Stimulated activated CD4-positive, alpha-beta T cell treated with anti-CD3 and anti-CD28 coated beads, TNF-alpha, amount 100 ng/mL, for 48 hours (primary cell): ENCODE data around the gene C1orf198.

Source experiments
- DNase-seq, 3 donors: peaks; one replicate each; pipeline ENCODE4 v3.0.0-alpha.2; 2020; ENCODE audit warnings: low read depth in 3 of 3

The C1orf198 gene

DNA sequence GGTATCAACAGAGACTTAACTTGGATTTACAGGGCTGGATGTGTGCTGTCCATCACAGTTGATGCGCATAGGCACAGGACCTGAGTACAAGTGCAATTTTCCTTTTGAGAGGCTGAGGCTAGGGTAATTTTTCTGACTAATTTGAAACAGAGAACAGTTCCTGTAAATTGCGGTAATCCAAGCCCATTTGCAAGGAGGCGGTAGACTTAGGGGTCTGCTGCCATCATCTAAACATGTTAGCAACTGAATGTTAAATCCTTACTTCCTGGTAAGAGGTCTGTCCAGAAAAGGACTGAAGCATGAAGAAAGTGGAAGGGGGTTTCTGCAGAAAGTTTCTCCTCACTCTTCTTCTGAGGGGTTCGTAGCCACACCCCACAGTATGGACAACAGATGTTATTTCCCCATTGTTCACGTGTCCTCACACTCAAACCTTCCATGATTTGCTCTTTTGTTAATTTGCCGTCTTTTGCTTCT is 23.7 kb upstream of the C1orf198 start:
- no peak for DNase-seq

DNA sequence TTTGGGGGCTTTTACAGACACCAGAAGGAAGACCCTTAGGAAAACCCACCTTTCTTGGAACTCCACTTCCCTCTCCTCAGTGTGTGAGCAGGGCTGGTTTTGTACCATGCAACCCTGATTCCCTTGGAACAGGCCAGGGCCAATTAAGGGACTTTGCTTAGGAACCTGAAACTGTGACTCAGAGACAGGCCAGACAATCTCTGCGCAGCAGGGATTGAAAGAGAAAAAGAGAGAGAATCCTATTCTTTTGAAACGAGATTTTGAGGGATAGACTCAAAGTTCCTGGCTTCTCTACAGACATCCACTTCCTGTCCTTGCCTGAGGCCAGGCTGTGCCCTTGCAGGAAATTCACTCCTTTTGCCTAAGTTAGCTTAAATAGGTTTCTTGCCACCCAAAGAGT is 23.1 kb upstream of the C1orf198 start:
- no peak for DNase-seq

DNA sequence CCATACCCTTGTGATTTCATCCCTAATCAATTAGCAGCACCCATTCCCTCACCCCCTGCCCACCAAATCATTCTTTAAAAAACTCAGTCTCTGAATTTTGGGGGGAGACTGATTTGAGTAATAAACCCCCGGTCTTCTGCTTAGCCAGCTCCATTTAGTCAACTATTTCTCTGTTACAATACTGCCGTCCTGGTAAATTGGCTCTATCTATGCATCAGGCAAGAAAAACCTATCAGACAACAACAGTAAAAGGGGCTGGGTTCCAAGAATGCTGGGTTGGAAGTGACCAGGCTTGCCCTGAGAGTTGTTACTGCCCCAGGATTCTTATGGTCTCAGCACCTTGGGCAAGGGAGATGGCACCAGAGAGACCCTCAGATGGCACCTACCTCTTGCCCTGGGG is 16.3 kb upstream of the C1orf198 start:
- DNase-seq = no peak

DNA sequence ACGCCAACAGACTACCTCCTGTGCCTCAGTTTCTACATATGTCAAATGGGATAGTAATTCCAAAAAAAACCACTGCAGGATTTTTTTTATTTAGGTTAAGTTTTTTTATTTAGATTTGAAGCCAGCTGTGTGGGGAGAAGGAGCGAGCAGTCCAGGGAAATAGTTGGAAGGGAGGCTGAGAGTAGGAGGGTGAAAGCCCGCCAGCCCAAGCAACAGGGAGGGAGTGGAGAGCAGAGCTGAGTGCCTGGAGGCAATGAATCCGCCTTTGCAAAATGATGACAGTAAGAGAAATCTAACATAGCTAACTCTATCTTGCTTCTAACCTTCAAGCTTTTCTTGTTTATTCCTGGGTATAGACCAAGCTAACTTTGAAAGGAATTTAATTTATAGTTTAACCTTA is 15.6 kb upstream of the C1orf198 start:
- DNase-seq = no peak

DNA sequence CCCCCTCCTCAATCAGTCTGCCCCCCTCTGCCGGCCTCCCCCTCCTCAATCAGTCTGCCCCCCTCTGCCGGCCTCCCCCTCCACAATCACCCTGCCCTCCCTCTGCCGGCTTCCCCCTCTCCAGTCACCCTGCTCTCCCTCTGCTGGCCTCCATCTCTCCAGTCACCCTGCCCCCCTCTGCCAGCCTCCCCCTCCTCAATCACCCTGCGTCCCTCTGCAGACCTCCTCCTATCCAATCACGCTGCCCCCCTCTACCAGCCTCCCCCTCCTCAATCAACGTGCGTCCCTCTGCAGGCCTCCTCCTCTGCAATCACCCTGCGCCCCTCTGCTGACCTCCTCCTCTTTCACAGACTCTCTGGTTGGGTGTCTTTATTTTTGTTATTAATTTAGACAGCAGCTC is 11.5 kb upstream of the C1orf198 start:
- DNase-seq = no peak

DNA sequence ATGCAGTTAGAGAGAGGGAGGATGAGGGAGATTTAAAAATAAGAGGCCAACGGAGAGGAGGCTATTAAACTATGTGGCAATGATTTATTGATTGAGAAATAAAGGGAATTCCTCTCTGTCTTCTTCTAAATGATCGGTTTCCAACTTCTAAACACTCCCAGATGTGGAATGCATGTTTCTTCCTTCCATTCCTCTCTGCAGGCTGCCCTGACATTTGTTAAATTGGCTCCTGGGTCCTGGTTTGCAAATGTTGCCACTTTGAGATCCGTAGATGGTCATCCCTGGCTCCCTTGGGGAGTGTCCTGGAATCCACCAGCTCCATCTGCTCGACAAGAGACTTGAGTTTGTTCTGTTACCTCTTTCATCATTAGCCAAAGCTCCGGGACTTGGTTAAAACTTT is 10.3 kb upstream of the C1orf198 start:
- no peak for DNase-seq

DNA sequence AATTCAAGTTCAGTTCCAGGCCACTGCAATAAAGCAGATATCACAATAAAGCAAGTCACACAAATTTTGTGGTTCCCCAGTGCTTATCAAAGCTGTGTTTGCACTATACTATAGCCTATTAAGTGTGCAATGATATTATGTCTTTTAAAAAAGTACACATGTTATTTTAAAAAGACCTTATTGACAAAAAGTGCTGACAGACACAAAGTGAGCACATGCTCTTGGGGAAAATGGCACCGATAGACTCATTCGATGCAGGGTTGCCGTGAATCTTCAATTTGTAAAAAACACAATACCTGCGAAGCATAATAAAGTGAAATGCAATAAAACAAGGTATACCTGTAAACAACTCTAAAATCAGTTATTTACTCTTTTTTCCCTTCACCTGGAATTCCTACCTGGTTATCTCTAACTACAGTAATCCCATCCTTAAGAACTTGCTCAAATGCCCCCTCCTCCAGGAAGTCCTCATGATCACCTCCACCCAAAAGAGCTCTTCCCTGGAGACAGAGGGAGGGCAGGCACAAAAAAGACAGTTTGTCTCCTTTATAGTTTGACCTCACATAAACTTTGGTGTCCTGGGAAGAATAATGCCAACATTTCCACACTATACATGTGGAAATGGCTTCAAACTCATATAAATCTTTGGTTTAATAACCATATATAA is 9.7 kb upstream of the C1orf198 start:
- no peak for DNase-seq

DNA sequence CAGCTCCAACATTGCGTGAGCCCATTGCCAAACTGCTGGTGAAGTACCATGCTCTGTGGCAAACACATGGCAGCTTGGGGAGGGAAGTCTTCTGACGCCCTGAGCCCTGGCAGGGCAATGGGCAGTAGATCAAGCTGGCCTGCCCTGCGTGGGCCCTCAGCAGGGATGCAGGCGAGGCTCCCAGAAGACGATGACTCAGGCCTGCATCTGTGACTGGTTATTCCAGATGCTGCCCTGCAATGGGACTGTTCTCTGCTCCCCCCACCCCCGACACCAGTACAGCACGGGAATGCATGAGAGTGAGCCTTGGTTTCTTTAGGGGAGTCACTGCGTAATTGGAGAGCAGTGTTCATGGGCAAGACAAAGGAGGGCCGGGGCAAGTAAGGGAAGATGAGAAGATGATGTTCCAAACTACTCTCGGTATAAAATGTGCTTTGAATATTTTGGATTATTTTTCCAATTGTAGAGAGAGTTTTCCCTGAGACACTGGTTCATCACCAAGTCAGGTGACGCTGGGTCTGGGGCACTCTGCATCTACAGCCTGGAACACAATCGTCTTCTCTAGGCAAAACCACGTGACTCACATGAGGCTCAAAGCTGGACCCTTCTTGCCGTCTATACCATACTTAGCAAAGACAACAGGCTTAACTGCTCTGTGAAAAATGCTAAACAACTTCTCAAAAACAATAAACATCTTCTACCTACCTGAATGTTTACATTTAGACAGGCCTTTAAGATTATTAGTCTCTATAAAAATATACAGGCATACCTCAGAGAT is 9.0 kb upstream of the C1orf198 start:
- no peak for DNase-seq

DNA sequence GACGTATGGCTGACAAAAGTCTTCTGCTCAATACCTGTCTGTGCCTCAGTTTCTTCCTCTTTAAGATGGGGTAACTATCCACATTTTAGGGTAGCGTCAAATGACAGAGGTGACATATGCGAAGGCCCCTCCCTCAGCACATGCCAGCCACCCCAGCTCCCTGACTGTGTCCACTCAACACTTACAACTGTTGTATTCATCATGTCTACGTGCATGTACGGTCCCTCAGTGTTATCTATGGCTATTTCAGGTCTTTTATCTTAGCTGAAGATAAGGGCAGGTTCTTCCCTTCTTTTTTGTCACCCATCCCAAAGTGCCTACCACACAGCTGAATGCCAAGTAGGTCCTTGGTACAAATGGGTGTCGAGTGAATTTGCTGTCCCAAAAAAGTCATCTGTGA is 8.3 kb upstream of the C1orf198 start:
- DNase-seq = no peak

DNA sequence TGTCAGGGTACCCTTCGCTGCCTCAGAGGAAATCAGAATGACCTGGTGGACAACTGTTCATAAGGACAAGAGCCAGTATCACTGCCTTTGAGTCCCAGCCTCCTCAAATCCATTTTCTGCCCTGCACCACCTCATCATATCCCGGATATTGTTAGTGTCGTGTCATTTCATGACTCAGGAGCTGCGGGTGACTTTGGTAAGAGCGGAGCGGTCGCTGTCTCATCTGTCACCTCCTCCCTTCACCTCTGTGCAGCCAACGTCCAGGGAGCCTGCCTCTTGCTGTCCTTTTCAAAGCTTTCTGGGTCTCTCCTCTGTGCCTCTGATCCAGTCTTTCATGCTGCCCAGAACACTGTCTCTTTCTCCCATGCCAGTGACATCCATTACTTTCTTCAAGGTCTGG is 7.0 kb upstream of the C1orf198 start:
- no peak for DNase-seq

DNA sequence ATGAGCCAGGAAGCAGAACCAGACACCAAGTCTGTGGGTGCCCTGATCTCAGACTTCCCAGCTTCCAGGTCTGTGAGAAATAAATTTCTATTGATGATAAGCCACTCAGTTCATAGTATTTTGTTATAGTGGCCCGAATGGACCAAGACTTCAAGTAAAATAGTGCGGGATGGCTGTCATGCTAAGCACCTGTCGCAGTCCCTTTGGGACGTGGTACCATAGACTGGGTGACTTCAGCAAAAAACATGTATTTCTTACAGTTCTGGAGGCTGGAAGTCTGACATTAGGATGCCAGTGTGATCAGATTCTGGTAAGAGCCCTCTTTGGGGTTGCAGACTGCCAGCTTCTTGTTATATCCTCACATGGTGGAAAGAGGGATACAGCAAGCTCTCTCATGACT is 2.6 kb upstream of the C1orf198 start:
- DNase-seq = no peak

DNA sequence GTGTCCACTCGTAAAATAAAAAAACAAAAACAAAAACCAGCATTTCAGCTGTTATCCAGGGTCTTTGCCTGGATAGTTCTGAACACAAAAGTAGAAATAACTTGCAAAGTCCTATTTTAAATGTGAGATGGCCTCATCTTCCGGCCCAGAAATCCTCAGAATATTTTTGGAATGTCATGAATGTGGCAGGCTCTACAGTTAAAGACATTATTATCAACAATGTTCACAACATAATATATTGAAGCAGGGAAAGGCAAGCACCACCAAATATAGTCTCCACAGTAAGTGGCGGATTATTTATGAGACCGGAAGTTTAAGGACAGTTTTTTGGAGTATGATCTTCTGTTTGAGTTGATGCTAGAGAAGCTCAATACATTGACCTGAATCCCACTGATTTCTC is 1.2 kb upstream of the C1orf198 start:
- no peak for DNase-seq

DNA sequence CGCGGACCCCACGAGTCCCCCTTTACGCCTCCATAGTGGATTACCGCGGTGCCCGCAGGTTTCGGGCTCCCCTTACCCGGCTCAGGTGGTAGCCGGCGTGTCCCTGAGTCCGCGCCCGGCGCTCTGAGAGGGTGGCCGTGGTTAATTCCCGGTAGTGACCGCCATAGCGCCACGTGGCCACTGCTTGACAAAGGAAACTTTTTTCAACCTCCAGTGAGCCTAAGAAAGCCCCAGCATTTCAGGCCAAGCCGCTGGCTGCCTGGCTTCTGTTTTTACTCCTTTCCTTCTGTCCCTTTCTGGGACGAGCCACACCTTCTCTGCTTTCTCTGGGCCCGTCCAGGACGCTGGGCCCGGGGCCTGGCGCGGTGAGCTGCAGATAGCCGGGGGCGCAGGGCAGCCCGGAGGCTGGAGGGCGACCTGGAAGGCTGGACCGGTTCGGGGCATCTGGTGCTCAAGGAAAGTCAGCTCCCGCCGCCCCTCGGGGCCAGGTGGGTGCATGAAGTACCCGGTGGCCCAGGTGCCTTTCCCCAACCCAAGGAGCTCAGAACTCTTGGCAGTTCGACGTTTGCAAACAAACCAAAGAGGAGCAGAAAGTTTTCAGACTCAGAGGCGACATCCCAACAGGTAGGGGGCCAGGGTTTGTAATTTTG is 540 bp upstream of the C1orf198 start:
- no peak for DNase-seq

DNA sequence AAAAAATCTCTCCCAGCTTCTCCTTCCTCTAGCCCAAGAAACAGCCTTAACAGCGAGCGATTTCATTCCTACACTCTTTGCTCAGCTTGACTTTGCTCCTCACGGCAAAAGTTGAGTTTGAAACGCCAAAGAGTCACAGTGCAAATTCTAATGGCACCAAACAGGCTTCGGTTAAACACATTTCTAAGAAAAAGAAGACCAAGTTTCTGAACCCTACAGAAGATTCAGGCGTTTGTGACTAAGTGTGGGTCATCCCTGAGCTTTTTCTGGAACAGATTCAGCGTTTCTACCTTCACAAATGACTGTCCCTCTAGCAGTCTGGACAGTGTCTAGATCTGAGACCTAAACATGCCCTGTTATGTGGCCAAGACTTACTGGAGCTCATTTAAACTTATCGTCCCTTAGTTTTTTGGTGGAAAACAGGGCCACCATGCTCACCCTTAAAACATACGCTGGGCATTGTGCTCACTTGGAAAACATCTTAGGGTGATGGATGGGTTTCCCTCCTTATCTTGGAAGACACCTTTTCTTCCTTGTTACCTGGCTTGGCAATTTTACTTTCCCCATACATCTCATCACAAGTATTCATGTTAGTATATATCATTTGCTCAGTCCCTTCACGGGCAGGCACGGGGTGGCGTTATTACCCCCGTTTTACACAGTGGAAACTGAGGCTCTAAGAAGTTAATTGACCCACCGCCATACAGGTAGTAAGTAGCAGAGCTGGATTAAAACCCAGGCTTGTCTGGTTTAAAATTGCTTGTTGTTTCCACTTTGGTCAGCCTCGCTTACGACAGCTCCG is 1.0 kb downstream of the C1orf198 start:
- no peak for DNase-seq

DNA sequence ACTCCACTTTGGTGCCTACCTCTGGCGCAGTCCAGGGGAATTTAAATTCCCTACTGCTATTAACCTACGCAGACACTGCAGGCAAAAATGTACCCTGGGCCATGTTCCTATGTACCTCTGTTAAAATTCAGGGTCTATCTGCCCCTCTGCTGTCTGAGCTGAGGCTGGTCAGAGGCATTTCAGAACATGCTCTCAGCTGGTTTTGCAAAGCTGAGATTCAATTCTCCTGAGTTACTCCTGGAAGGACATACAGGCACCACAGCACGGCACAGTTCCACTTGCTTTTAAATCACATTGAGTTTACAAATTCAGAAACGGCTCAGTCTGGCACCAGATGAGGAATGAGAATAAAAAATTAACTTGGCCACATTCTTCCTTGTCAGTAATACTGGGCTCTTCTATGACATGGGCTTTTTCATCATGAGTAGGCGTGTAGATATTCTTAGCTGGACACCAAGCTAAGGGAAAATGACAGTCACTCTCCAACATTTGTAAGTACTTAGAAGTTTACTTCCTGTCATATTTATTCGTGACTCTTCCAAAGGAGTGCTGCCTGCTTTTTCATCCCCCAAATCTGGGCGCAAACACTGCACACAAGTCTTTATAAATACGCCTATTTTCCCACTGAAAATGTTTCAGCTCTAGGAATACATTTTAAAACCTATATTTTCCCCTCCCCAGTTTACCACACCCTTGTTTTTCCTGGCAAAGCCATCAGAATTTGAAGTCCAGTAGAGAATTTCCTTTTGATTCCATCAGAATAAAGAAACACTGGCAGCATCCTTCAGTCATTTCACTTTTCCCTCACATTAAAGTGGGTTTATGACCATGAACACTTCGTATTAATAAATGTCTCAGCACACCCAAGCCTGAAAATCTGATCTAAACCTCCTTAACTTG is 1.9 kb downstream of the C1orf198 start:
- DNase-seq = no peak

DNA sequence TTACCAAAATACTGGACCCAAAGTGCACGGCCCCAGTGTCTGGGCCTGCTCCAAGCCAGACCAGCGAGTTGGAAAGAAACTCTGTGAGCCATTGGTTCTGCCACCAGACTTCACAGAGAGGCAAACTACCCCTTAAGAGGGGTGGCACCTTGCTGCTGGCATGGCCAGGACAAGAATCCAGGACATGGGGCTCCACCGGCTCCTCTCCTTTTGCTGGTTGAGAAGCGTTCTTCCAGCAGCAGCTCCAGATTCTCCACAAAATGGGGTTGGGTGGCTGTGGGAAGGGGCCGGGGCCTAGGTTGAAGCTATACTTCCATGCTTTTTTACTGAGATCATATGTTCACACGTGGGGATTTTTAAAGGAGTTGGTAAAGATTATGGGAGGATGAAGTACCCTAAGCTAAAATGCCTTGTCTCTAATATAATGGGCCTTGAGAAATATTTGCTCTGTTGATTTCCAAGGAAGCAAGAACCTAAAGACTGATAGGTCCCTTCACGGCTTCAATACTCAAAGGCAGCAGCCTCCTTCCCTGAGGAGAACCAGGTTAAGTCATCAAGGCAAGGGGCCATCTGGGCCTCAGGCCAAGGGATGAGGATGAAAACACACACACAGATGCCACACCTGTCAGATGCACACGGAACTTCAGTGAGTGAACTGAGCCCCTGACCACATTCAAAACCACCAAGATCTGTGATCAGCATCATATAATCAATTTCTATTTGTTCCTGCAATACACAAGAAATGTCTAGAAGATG is 3.1 kb downstream of the C1orf198 start:
- DNase-seq = no peak

DNA sequence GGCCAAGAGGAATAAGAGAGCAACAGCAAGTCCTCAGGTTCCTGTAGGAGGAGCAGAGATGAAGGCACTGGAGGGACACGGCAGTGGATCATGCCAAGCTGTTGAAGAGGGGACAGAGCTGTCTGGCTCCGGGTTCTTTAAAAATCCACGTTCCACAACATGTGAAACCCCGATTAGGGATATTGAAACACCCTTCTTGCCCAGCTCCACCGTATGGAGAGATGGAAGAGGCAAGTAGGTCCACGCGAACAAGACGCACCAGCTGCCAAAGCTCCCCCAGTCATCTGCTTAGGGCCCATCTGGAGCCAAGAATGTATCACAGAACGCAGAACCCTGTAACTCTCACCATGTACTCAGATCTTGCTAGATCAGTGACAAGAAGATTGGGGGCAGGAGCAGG is 3.9 kb downstream of the C1orf198 start:
- no peak for DNase-seq

DNA sequence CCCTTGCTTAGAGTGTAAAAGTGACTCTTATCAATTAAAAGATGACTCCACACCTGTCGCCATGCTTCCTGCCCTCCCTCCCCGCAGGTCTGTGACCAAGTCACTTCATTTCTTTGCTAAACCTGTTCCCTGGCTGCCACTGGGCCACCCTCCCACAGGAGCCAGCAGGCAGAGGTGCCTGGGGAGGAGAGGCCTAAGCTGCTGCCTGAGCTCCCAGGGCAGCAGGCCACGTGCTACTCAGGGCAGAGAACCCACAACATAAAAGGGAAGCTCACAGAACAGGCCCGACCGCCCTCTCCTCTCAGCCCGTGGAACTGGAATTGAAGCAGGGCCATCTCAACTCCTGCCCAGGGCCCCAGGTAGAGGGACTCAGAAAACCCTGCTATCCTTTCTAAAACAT is 4.9 kb downstream of the C1orf198 start:
- DNase-seq = no peak

DNA sequence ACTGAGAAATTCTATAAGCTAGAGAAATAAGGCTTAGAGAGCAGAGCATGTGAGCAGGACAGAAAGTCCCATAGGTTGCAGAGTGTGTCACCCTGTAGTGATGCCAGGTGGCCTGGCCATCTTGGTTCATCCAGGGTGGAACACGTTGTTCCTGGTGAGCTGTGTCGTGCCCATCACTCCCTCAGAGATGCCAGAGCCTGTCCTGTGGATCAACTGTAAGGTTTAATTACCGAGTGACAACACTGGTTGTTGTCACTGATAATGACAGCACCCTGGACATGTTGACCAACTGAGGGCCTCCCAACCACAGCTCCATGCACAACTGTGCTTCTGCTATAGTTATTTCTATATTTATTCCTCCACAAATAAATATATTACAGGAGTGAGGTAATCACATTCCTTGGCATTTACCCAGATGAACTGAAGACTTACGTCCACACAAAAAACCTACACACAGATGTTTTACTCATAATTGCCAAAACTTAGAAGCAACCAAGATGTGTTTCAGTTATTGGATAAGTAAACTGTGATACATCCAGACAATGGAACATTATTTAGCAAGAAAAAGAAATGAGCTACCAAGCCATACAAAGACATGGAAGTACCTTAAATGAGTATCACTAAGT is 6.2 kb downstream of the C1orf198 start:
- DNase-seq = no peak

DNA sequence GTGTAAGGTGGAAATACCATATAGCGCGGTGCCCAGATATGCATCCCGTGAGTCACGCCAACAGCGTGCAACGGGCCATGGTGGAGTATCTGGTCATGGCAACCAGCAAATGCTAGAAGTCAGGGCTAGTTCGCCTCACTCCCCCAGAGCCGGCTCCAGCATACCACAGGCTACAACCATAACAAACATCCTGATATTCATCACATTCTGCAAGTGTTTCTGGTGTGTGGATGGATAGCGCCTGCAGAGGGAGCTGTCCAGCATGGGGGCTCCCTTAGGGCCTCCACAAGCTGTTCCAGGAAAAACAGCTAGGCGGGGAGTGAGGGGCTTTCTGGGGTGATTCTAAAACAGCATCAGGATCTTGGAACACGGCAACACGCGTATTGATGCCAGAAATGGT is 6.8 kb downstream of the C1orf198 start:
- DNase-seq = no peak
